Prostate gland (tissue), 2 donors: ENCODE results near the gene SEZ6. TPM values are rescaled to one million over a fixed set of nuclear protein-coding genes. Genes with fewer than 3 reads are reported as not detected.

Source experiments
- DNase-seq: peaks from one replicate; pipeline ENCODE4 v3.0.0-alpha.2; 2019; ENCODE audit warnings: low spot score
- H3K27ac ChIP-seq, 2 donors: fragments of 200-600 bp; sonication (generic); 2 replicates each; pipeline ENCODE4 v1.5.1; 2017 to 2019
- H3K27me3 ChIP-seq: fragments of 200-600 bp; sonication (generic); replicated peaks from 2 replicates; pipeline ENCODE4 v1.5.1; 2019; ENCODE audit not compliant: insufficient read depth
- H3K36me3 ChIP-seq, 2 donors: fragments of 200-600 bp; sonication (generic); 1 replicate in 1 of 2; 2 replicates in 1 of 2; pipeline versions ENCODE4 v1.5.1 to v1.8.1; 2017 to 2019
- H3K4me1 ChIP-seq: fragments of 200-600 bp; sonication (generic); replicated peaks from 2 replicates; pipeline ENCODE4 v1.5.1; 2019
- H3K4me3 ChIP-seq, 2 donors: fragments of 200-600 bp; sonication (generic); 2 replicates each; pipeline ENCODE4 v1.5.1; 2017 to 2019
- H3K9me3 ChIP-seq: fragments of 200-600 bp; sonication (generic); 2 replicates; pipeline ENCODE4 v1.5.1; 2017
- CTCF ChIP-seq, 4 experiments: fragments of 200-600 bp in 2 of 4; fragments of 450-650 bp in 2 of 4; sonication (generic) in 2 of 4; IDR thresholded peaks; 1 replicate in 3 of 4; 2 replicates in 1 of 4; pipeline ENCODE4 v1.5.1; 2016 to 2019; ENCODE audit warnings: antibody characterized with exemption in 4 of 4, mild to moderate bottlenecking in 2 of 4, moderate library complexity in 2 of 4
- POLR2A ChIP-seq: fragments of 450-650 bp; IDR thresholded peaks from one replicate; pipeline ENCODE4 v1.6.1; 2016; ENCODE audit warnings: antibody characterized with exemption, mild to moderate bottlenecking
- POLR2AphosphoS5 ChIP-seq: sonication (generic); formaldehyde crosslinking; IDR thresholded peaks from one replicate; pipeline ENCODE4 v1.6.1; 2017; ENCODE audit warnings: antibody characterized with exemption
- WGBS: methylation state at CpG from one replicate; pipeline ENCODE4 v1.1.5; 2018; 5-methylcytosine and 5-hydroxymethylcytosine counted together
- intact Hi-C: fragments of 100-400 bp; cut with DNase I; formaldehyde crosslinking; loops from one replicate; pipeline ENCODE4 v1.14.2; 2022
- total RNA-seq, 2 donors: library from RNA; depleted of rRNA; stranded (reverse); fragments of >200 nt; gene quantifications; one replicate each; pipeline ENCODE4 v1.1.0, GENCODE V29; 2016

The SEZ6 gene
- total RNA-seq, 2 donors from 2014 or later = 0.05 to 1.0 TPM

DNA sequence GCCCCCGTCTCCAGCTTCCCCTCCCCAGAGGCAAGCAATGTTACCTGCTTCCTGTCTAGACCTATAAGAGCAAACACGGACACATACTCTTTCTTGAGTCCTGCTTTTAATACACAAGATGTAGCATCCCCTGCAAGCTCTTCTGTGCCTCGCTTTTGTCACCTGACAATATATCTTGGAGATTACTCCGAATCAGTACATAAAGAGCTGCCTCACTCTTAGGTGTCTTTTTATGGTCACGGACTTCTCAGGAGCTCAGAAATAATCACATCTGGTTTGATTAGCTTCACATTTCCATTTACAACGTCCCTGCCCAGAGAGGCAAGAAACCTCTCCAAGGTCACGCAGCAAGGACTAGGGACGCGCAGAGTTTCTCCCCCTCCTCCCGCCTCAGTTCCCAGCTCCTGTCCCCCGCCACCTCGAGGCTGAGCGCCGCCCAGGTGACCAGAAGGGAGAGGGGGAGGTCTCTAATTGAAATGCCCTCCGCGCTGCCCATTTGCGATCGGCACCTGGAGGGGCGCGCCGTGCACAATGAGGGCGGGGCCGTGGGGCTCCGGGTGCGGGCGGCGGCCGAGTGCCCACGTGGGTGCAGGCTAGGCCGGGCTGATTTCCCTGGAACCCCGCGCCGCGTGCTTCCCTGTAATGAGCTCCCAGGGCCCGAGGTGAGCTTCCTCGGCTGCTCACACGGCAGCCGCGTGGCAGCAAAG lies 13.8 kb upstream of the SEZ6 start:
- Histone ChIP-seq H3K27ac (no peak overlapping the region), H3K36me3 (no peaks in the 10 kb centered on the region), H3K4me1 (peaks cover 2% of the 10 kb centered on the region), H3K4me3 (no peak overlapping the region), H3K9me3 (no peaks in the 10 kb centered on the region), H3K27me3 (peaks cover 2% of the 10 kb centered on the region)
- no peak for DNase-seq
- WGBS = 9% methylated on average over 39 of the region's 39 CpGs
- TF ChIP-seq POLR2A (no peak), CTCF (IDR thresholded peaks at IDR 0.05) (no peak), POLR2AphosphoS5 (no peak)
- intact Hi-C loops = no loop called here

DNA sequence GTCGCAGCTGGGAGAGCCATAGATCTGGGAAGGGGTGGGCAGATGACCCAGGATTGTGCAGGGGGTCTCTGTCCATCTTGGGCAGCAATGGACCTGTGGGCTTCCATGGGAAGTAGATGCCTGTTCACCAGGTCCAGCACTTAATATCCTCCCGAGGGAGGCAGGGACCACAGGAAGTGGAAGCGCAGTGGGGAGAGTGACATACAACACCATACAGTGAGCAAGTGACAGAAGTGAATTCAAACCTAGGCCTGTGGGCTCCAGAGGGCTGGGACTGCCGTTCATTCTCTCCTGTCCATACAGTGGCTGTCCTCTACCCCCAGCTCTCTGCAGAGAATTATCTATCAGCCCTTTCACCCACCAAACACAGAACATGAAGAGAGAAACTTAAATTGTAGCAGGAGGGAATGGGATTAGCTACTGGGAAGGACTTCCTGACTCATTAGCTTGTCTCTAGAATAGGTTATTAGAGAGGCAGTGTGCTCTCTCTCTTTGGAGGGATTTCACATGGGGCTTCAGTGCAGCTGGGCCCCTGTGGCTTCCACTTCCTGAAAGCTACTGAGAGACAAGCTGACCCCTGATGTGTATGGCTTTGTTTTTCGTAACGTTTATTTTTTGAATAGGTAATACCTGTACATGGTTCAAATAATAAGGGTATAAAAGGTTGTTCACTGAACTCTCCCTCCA lies 13.1 kb upstream of the SEZ6 start:
- intact Hi-C loops = no loop called here
- DNase-seq = no peak
- H3K27me3 ChIP-seq = peaks cover 2% of the 10 kb centered on the region
- H3K4me3 ChIP-seq = no peak overlapping the region
- H3K9me3 ChIP-seq = no peaks in the 10 kb centered on the region
- H3K36me3 ChIP-seq = no peaks in the 10 kb centered on the region
- no peak overlapping the region for H3K27ac ChIP-seq
- 61% methylated on average over 6 of the region's 6 CpGs for WGBS
- H3K4me1 ChIP-seq = peaks cover 2% of the 10 kb centered on the region
- TF ChIP-seq CTCF (IDR thresholded peaks at IDR 0.05) = no peak
- TF ChIP-seq POLR2A = no peak
- no peak for TF ChIP-seq POLR2AphosphoS5

- no peak overlapping the region for H3K27ac ChIP-seq
- peaks cover 2% of the 10 kb centered on the region for H3K27me3 ChIP-seq
- H3K9me3 ChIP-seq = no peaks in the 10 kb centered on the region
- no peaks in the 10 kb centered on the region for H3K36me3 ChIP-seq
- peaks cover 2% of the 10 kb centered on the region for H3K4me1 ChIP-seq
- DNase-seq = no peak
- TF ChIP-seq POLR2A = no peak
- no peak for TF ChIP-seq CTCF (IDR thresholded peaks at IDR 0.05)
- TF ChIP-seq POLR2AphosphoS5 = no peak
- H3K4me3 ChIP-seq = no peak overlapping the region
- 53% methylated on average over 13 of the region's 13 CpGs for WGBS
- intact Hi-C loops = no loop called here
Measured at GRCh38 chr17:29016345-29017210, 10.7 kb upstream of the SEZ6 start.

- DNase-seq = no peak
- H3K27me3 ChIP-seq = peaks cover under 1% of the 10 kb centered on the region
- no peaks in the 10 kb centered on the region for H3K36me3 ChIP-seq
- TF ChIP-seq POLR2AphosphoS5 (no peak), CTCF (IDR thresholded peaks at IDR 0.05) (no peak), POLR2A (no peak)
- WGBS = 68% methylated on average over 5 of the region's 5 CpGs
- no peak overlapping the region for H3K27ac ChIP-seq
- no peaks in the 10 kb centered on the region for H3K4me1 ChIP-seq
- no peak overlapping the region for H3K4me3 ChIP-seq
- no peaks in the 10 kb centered on the region for H3K9me3 ChIP-seq
- intact Hi-C loops = no loop called here
Measured at GRCh38 chr17:29014716-29015115, 8.9 kb upstream of the SEZ6 start.
